Stimulated activated CD4-positive, alpha-beta T cell treated with anti-CD3 and anti-CD28 coated beads, TNF-alpha, amount 100 ng/mL, for 1 hour (primary cell): ENCODE results near the gene TASOR.
A peak's percentile ranks its signal among the peaks of the same experiment; 100 is the strongest.

Experiments used
- DNase-seq, 3 donors: peaks; one replicate each; pipeline ENCODE4 v3.0.0-alpha.2; 2020; ENCODE audit warnings: low read depth in 3 of 3, low spot score in 1 of 3

The TASOR gene

DNA sequence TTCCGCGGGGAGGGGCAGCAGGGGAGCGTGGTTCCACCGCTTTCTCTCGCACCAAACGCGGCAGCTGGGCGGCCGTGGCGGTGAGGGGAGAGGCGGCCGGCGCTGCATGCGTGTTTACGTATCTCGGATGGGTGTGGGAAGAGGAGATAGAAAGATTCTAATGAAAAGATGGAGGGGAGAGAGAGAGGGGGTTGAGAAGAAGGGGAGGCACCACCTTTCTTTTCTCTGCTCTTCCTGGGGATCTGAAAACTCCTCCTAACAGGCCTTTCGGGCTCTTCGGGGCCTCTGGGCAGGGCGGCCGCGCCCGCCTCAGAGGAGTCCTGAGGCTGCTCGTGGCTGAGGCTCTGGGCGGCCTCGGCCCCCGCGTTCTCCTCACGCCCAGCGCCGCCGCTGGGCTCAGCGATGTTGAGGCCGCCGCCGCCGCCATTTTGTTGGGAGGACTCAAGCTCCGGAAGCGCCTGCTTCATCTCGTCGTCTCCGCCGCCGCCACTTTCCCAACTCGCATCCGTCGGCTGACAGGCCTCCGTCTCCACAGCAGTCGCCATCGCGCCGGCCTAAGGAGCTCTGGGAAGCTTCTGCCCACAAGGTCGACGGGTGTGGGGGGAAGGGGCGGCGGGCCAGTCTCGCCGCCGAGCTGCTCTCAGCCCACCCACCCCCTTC, 473 bp downstream of the TASOR start:
- DNase-seq: peak in 2 of 3 donors; percentile 47 to 58

DNA sequence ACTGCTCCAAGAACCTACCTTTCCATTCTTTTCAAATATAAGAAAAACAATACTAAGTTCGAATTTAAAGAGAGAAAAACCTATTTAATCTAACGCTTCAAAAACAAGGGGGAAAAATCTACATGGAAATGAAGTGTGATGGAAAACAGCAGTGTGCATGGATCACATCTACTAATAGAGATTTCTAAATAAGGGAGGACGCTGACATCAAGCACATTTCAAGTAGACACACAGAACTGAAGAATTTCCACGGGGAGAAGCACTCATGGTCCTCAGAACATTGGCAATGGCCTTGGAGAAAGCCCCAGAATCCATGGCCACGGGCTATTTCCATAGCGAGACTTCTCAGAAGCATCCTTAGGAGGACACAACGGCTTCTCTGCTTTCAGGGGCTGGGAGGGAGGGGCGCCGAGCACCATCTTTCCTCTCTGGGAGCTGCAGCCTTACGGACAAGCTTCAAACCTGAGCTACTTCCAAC, 1.0 kb downstream of the TASOR start:
- no peak for DNase-seq

DNA sequence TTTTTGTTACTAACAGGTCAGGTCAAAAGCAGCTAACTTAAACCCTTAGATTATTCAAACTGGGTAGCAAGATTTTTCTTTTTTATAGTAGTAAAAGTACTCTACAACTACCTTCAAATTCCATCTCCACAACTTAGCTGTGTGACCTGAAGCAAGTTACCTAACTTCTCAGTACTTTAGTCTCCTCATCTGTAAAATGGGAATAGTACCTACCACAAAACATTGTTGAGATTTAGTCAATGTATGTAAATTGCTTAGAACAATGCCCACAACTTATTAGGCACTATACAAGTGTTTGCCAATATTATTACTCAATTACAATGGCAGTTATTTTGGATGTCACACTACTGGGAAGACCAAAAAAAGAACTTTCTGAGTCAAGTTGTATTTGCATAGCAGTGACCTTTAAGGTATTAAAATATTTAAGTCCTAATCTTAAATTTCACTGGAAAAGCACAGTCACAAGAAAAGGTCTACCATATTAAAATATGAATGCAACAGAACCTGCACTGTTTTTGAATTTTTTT, 2.9 kb downstream of the TASOR start:
- no peak for DNase-seq

DNA sequence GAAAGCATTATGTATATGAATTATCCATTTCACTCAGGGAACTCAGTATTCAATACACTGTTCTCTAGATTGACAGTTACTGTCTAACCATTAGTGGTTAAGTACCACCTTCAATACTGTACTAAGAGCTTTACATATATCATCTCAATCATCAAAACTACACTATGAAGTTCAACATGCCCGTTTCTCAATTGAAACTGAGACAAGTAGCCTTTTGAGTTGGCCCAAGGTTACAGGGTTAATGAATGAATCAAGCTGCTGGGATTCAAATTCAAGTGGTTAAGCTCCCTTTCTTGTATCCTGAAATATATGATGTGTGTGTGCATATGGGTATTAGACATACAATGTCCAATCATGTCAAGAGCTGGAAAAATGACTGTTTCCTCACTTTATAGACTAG, 5.8 kb downstream of the TASOR start:
- DNase-seq: no peak

DNA sequence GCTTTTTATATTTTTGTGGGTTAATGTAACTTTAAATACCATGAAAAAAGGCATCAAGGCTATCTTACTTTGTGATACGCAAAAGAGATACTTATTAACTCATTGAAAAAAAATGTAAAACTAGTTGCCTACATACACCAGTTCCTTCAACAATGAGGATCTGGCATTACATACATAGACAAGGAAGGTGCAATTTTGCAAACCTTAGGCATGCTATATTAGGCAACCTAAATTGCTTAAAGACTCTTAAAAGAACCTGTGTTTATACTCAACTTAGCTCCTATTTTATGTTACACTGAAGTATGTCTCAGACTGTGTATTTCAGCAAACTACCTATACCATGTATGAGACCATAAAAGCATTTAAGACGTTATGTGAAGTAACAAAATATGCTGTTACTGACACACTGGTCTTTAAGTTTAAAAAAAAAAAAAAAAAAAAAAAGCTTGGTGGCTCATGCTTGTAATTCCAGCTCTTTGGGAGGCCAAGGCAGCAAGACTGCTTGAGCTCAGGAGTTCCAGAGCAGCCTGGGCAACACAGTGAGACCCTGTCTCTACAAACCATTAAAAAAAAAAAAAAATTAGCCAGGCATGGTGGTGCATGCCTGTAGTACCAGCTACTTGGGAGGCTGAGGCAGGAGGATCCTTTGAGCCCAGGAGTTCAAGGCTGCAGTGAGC, 9.1 kb downstream of the TASOR start:
- no peak for DNase-seq

DNA sequence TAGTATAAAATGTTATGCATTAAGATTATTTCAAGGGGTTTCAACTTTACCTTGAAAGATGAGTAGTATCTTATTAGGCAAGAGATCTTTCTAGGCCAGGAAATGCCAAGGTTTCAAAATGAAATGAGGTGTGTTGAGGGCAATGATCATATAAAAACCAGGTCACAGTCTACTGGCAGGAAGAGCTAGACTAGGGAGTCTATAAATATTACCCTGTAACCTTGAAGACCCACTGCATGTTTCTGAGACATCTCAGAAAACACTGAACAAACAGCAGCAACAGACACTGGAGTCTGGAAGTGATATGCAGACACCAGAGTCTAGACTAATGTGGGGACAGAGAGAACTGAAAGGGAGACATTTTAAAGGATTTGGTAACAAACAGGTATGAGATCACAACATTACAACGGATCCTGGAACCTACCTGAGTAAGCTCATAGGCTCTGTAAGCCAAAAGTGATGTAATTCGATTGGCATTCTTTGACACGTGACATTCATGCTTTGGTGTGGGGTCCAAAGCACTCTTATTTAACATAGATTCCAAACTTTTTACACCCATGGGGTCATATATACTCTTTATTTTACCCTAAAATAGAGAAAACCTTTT, 15.0 kb downstream of the TASOR start:
- DNase-seq: no peak

DNA sequence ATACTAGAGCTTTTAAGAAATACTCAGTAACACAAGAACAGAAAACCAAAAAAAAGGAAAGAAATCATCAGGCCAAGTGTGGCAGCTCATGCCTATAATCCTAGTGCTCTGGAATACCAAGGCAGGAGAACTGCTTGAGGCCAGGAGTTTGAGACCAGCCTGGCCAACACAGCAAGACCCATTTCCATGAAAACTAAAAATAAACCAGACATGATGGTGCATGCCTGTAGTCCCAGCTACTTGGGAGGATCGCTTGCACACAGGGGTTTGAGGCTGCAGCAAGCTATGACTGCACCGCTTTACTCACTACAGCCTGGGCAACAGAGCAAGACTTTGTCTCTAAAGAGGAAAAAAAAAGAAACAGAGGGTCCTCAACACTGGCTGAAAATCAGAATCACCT, 18.2 kb downstream of the TASOR start:
- no peak for DNase-seq

DNA sequence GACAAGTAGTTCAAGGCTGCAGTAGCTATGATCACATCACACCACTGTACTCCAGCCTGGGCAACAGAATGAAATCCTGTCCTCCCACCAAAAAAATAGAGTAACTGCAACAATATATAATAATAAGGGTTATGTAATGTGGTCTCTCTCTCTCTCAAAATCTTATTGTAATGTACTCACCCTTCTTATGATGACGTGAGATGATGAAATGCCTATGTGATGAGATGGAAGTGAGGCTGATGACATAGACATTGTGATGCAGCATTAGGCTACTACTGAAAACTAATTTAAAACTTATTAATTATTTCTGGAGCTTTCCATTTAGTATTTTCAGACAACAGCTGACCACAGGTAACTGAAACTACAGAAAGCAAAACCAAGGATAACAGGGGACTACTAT, 27.4 kb downstream of the TASOR start:
- DNase-seq: no peak

DNA sequence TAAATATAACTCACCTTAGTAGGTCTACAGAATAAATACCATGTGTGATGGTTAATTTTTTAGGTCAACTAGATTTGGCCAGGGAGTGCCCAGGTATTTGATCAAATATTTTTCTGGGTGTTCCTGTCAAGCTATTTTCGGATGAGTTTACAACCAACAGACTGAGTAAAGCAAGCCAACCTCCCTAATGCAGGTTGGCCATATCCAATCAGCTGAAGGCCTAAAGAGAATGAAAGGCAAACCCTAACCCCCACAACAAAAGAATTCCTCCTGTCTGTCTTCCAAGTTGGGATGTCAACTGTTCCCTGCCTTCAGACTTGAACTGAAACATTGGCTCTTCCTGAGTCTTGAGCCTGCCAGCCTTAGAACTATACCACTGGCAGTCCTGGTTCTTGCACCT, 28.6 kb downstream of the TASOR start:
- DNase-seq: no peak

DNA sequence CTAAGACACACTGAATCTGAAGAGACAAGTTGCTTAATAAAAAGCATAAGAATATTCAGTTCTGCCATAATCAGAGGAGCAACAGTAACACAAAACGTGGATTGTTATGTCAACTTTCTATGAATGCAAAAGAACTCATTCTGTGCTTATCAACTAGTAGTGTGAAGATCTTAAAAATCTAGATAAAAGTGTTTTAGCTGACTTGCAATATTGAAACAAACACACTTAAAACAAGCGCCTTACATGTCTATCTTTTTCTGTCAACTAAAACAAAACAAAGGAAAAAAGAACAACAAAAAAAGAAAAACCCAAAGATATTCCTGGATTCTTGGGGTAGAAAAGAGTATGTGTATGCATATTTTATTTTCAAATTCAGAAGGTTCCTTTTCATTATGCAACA, 37.7 kb downstream of the TASOR start:
- no peak for DNase-seq

DNA sequence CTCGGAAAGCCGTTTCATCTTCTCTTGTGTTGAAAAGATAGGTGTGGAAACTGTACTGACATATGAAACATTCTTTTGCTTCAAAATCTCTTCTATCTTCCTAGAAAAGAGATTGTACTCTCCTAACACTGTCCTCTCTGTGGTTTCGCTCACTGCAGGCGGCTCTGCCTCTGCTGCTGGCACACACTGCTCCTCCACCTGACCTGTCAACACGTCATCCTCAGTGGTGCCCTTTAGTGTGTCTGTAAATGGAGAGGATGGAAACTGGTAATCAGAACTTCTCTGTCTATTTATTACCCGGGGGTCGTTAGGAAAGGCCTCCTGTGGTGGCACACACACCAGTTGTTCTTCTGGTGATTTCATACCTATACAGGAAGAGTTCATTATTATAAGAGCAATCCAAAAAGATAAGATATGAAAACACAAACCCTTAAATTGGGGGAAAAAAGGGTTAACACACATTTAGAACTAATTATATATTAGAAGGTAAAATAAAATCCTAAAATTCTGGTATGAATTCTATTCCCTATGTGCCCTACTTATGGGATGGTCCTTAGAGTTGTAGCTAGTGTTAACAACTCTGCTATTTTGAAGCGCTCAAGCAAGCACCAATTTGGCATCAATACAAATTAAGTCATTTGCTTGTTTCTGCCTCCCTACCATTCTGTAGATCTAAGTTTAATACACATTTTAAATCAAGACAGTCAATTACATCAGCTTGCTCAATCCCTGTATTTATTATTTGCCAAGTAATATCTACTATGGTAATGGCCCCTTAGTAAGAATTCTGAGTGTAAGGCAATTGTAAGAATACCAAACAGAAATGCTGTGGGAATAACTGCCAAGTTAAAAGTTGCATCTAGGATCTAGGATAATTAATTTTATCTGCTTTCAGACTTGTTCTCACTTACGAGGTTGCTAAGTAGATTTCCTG, 49.2 kb downstream of the TASOR start:
- DNase-seq: no peak
